Measurements from ENCODE around the gene SIPA1L3.
"Not testable (repeated sequence)": the region's sequence is repeated elsewhere in the genome, so short reads cannot be mapped to it uniquely, and the experiment has no call there.

SIPA1L3 gene

DNA sequence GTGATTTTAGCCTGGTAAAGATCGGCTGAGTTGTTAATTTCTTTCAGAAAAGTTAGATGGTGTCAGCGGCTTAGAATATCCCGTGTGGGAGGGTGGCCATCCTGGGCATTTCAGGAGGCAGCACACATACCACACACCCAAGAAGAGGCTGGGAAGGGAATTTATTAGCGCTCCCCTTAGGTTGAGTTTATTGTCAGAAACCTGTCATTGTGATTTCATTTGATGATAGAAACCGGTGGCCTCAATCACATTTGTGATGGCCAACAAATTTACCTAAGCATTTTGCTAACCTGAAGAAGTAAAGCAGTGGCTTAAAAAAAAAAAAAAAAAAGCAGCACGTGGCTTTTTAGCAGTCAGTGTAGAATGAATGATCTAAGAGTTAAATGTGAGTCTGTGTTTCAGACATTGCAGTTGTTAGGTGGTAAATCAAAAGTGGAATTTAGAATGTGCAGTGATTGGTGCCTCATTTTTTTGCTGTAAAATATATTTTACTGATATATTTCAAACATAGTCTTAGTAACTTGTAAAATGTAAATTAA is 2.7 kb downstream of the SIPA1L3 start:
- no peak overlapping the region for H3K4me3 ChIP-seq (ENCODE audit: control insufficient read depth, low read depth, low read length)
- TF ChIP-seq, protein P1, sequence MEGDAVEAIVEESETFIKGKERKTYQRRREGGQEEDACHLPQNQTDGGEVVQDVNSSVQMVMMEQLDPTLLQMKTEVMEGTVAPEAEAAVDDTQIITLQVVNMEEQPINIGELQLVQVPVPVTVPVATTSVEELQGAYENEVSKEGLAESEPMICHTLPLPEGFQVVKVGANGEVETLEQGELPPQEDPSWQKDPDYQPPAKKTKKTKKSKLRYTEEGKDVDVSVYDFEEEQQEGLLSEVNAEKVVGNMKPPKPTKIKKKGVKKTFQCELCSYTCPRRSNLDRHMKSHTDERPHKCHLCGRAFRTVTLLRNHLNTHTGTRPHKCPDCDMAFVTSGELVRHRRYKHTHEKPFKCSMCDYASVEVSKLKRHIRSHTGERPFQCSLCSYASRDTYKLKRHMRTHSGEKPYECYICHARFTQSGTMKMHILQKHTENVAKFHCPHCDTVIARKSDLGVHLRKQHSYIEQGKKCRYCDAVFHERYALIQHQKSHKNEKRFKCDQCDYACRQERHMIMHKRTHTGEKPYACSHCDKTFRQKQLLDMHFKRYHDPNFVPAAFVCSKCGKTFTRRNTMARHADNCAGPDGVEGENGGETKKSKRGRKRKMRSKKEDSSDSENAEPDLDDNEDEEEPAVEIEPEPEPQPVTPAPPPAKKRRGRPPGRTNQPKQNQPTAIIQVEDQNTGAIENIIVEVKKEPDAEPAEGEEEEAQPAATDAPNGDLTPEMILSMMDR (conservative IDR thresholded peaks at IDR 0.05; ENCODE audit: control insufficient read depth, insufficient read depth, low read depth, low read length) = no peak
- no peak for DNase-seq (ENCODE audit: low read depth)

DNA sequence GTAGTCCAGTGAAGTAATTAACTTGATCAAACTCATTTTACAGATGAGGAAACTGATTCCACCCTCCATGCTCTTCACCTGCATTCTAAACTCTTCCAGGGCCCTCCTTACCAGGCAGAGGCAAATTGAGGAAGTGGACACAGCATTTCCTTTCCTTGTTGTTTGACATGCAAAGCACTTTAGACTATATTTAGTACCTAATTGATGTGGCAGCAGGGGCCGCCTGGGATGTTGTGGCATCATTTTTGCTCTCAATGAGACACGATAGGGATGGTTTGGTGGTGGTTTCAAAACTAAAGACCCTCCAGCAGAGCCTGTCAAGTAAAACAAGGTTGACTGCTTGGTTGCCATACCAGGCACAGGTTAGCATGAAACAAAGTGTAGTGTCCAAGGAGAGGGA is 7.9 kb downstream of the SIPA1L3 start:
- TF ChIP-seq, protein P1 (conservative IDR thresholded peaks at IDR 0.05; ENCODE audit: control insufficient read depth, insufficient read depth, low read depth, low read length) = no peak
- no peak overlapping the region for H3K4me3 ChIP-seq (ENCODE audit: control insufficient read depth, low read depth, low read length)
- no peak for DNase-seq (ENCODE audit: low read depth)

DNA sequence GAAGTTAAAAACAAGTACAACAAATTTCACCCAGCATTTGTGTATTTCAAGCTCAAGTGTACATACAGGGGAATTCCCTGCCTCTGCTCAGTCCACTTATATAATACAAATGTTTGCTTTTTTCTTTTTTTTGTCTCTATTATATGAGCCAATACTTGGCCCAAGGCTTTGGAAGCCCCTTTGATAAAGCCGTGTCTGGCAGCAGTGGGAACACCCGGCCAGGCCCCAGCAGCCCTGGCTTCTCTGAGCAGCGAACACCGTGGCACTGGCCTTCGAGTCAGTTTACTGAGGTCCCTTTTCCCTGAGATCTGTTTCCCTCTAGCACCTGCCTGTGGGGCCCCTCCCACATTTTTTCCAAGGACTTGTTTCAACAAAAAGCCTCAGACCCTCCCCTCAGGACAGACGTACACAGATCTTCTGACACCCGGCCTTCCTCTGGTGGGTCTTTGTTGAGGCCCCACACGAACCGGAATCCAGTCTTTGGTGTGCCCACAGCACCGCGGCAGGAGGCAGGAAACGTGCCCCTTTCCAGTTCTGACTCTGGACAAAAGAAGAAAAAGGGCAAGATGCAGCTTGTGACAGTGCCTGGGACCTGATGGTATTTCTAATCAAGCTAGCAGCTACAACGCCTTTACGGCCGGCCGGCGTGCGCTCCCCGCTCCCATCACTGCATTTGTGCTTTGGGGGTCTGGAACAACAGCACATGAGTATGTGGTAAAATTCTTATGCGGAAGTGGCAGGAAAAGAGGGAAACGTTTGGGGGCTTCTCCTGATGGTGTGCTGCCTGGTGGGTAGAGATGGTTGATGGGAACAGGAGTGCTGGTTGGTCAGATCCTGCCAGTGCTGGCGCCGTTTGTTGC is 13.8 kb downstream of the SIPA1L3 start:
- TF ChIP-seq, protein P1 (conservative IDR thresholded peaks at IDR 0.05; ENCODE audit: control insufficient read depth, insufficient read depth, low read depth, low read length) = no peak
- no peak overlapping the region for H3K4me3 ChIP-seq (ENCODE audit: control insufficient read depth, low read depth, low read length)
- DNase-seq (ENCODE audit: low read depth) = no peak

DNA sequence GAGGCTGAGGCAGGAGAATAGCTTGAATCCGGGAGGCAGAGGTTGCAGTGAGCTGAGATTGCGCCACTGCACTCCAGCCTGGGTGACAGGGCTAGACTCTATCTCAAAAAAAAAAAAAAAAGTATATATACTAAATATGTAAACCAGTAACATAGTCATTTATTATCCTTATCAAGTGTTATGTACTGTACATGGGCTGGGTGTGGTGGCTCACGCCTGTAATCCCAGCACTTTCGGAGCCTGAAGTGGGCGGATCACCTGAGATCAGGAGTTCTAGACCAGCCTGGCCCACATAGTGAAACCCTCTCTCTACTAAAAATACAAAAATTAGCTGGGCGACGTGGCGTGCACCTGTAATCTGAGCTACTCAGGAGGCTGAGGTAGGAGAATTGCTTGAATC is 17.6 kb downstream of the SIPA1L3 start:
- not testable (repeated sequence) for DNase-seq (ENCODE audit: low read depth); H3K4me3 ChIP-seq (ENCODE audit: control insufficient read depth, low read depth, low read length)

DNA sequence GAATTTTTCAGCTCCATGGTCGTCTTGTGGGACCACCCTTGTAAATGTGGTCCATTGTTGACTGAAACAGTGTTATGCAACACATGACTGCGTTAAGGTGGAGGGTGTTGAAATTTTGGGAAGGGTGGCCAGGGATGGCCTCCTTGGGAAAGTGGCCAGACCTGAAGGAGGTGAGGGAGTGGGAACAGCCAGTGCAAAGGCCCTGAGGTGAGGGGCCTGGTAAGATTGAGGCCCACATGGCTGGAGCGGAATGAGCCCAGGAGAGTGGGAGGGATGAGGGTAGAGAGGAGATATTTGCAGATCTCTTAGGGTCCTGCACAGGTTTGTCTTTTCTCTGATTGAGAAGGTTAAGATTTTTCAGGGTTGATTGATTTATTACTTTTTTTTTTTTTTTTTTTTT is 18.2 kb downstream of the SIPA1L3 start:
- TF ChIP-seq, protein P1 (conservative IDR thresholded peaks at IDR 0.05; ENCODE audit: control insufficient read depth, insufficient read depth, low read depth, low read length) = no peak
- DNase-seq (ENCODE audit: low read depth) = no peak
- H3K4me3 ChIP-seq (ENCODE audit: control insufficient read depth, low read depth, low read length) = no peak overlapping the region

DNA sequence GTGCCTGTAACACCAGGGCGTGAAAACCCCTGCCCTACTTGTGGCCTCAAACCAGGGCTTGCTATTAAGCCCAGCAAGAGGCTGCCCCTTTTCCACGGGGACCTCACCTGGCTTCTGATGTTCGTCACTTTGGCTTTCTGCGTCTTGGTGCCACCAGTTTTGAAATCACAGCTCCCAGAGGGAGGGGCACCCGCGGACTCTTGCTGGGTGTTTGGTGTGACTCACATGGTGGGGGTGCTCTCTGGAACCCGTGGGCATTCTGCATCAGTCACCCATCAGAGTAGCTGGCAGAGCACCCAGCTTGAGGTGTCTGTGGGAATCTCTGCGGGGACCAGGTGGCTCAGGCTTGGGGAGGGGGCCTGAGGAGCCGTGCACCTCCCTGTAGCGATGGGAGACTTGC is 19.2 kb downstream of the SIPA1L3 start:
- TF ChIP-seq, protein P1 (conservative IDR thresholded peaks at IDR 0.05; ENCODE audit: control insufficient read depth, insufficient read depth, low read depth, low read length) = no peak
- H3K4me3 ChIP-seq (ENCODE audit: control insufficient read depth, low read depth, low read length) = no peak overlapping the region
- DNase-seq (ENCODE audit: low read depth) = no peak

DNA sequence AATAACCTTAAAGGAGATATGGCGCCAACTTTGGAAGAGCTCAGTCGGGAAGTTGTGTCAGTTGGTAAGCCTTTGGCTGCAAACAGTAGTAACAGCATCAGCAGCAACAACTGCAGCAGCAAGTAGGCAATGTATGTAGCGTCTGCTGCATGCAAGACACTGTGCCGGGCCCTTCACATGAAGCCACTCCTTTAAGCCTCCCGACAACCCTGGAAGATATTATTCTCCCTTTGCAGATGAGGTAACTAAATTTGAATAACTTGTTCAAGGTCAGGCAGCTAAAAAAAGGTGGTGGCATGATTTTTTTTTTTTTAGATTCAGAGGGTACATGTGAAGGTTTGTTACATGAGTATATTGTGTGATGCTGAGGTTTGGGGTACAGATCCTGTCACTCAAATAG is 19.7 kb downstream of the SIPA1L3 start:
- TF ChIP-seq, protein P1 (conservative IDR thresholded peaks at IDR 0.05; ENCODE audit: control insufficient read depth, insufficient read depth, low read depth, low read length) = no peak
- no peak overlapping the region for H3K4me3 ChIP-seq (ENCODE audit: control insufficient read depth, low read depth, low read length)
- no peak for DNase-seq (ENCODE audit: low read depth)

Data from fibroblast of mammary gland (primary cell).